GM19238 (cell line): ENCODE data around the gene HPCAL1.

ENCODE experiments used
- DNase-seq: peaks from one replicate; pipeline ENCODE4 v3.0.0; 2011; ENCODE audit warnings: low spot score; ENCODE audit not compliant: insufficient read length

HPCAL1 gene

DNA sequence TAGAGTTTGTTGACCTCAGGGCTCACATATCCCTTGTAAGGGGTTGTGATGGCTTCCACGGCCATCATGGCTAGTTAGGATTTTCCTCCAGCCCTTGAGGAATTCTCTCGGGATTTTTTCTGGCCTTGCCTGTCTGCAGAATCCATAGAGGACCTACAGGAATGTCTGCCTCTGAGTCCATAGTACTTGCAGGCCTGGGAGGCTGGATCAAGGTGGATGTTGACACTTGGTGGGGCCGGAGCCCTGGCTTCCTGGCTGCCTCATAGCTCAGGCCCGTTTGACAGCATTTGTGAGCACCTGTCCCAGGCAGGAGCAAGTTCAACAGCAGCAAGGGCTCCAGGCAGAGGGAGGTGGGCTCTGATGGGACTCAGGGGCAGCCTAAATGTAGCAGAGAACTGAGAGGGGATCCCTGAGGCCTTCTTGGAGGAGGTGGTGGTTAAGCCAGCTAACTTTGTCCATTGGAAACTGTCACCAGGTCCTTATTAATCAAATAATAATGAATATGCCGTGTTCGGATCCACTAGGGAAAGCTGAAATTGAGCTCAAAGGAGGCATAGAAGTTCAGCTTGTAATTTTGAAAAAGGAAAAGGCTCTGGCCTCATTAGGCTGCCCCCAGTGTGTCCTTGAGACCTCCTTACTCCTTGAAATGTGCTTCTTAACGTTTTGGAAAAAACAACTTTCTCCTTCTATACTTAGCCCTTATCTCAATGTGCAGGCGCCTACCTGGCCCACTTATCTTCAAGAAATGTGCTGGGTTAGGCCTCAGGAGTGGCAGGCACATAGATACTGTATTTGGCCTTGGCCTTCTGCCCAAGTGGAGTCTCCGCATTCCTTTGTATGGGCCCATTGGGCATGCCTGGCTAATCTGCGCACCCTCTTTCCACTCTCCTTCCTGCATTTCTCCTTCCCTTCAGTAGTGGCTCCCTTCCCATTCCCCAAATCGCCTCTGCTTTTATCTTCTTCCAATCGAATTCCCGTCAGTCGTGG, 66.9 kb downstream of the HPCAL1 start:
- DNase-seq = no peak

DNA sequence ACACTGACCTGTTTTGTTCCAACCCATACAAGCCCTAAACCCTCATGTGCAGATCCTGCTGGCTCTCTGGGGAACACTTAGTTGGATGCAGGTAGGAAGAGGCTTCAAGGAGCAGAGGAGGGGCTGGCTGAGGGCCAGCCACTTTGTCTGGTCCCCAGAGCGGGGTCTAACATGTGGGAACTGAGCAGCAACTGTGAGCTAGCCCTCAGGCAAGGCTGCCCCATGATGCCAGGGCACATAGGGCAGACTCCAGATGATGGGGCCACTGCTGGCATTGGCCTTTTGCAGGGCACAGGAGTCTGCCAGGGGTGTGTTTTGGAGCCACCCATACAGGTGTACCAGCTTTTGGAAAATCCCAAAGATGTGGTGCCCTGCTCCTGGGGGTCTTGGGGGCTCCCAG, 67.7 kb downstream of the HPCAL1 start:
- DNase-seq = no peak

DNA sequence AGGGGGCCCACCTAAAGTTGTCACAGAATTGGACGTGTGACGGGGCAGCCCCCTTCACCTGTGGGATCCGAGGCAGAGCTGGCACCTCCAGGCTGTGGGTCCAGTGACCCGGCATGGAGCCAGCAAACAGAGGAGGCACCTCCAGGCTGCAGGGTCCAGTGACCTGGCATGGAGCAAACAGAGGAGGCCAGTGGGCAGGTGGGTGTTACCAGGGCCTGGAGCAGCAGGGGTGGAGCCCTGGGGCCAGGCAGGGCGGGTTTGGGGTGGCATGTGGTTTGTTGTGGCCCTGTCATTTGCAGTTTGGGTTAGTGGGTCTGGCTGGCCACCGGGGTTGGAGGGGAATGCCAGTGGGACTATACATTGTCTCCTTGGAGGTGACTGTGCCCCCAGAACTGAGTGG, 68.2 kb downstream of the HPCAL1 start:
- no peak for DNase-seq

DNA sequence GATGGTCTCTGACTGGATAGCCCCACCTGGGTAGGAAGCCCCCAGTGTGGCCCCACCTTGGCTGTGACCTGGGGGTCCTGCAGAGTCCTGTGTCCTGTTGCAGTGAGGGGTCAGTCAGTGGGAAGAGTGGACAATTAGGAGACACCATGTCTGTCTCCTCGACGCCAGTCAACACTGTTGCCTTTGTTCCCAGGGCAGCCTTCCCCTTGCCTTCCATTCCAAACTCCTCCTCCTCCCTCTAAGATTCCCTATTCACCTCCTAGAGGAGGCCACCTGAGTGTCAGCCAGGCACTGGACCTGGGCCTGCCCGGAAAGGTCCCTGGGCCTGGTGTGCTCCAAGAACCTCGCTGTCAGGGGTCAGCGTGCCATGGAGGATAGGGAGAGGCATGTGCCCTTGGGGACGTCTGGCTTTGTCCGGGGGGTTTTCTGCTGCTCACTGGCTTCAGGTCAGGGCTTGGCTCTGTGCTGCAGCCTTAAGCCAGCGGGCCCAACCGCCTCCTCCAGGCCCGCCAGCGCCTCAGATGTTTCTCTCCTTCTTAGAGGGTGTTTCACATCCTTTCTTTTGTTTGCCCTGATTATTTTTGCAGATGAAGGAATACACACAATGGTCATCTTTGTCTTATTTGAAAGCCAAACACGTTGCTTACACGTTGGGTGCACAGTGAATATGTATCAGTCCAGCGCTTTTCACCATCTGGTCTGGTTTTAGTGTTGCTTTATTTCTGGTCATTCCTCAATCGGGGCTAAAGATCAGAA, 68.9 kb downstream of the HPCAL1 start:
- no peak for DNase-seq

DNA sequence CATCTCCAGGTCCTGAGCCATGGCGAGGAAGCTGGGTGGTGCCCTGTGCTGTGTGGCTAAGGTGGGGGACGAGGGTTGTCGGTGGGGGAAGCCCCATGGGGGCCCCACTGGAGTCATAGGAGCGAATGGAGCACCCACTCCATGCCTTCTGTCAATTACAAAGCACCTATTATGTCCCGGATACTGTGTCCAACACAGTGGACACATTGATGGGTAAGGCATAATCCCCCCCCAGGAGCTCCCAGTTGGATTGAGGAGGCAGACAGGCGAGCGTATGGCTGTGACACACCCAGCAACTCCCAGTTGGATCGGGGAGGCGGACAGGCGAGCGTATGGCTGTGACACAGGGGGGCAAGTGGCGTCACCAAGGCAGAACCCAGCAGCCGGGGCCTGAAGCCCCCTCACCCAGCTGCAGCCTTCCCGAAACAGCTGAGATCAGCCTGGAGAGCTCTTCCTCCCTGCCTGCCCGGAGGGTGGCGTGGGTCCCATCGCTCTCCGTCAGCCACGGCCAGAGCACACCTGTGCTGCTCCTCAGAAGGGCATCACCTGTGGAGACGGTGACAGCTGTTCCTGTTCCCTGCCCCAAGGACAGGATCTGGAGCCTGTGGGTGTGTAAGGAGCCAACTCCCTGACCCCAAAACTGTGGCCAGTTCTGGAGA, 69.6 kb downstream of the HPCAL1 start:
- no peak for DNase-seq

DNA sequence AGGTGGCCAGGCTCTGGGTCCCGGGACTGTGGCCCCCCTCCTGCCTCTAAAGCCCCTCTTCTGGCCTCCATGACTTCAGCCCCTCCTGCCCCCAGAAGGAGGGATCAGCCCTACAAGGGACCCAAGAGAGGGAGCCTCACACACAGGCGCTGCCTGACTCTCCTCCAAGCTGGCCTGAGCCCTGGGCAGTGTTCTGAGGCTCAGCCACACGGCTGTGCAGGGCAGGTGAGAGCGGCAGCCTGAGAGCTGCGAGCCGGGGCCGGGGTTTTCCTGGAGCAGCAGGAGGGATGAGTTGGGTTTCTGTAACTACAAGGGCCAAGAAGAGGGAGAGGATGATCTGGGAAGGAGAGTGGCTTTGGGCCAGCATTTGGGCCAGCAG, 70.1 kb downstream of the HPCAL1 start:
- no peak for DNase-seq

DNA sequence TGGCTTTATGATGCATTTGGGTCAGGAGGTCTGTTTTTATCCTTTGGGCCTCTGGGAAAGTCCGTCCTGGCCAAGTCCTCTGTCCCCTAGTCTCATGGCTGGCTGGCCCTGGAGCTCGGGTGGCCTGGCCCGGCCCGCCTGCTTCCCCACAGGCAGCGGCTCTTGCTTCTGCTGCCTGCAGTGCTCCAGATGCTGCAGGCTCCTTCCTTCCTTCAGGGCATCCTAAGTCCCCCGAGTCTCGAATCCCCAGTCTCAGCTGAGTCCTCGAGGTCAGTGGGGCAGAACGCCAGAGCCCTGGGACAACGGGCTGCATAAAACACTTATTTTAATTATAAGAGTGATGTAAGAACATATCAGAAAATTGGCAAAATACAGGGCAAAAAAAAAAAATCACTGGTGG, 71.2 kb downstream of the HPCAL1 start:
- DNase-seq = no peak

DNA sequence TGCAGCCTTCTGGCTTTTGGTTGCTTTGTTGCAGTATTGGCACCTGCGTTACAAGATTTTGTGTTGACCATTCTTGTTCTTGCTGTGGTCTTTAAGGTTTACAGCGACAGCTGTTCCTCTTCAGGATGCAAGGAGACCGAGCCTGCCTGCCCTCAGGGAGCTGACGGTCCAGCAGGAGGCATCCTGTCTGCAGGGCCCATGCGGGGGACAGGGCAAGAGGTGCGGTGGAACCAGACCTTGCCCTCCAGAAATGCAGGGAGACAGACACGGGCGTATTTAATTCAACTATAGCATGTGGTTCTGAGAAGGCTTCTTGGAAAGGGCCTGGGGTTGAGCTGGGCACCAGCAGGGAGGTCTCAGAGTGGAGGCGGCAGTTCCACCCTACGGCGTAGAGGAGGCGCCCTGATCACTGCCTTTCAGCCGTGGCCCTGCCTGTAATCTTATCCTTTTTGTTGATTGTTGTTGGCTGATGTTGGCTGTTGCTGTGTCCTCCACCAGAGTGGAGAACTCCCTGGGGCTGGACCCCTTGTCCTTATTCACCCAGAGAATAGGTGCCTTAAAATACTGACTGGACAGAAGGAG, 71.7 kb downstream of the HPCAL1 start:
- DNase-seq = no peak

DNA sequence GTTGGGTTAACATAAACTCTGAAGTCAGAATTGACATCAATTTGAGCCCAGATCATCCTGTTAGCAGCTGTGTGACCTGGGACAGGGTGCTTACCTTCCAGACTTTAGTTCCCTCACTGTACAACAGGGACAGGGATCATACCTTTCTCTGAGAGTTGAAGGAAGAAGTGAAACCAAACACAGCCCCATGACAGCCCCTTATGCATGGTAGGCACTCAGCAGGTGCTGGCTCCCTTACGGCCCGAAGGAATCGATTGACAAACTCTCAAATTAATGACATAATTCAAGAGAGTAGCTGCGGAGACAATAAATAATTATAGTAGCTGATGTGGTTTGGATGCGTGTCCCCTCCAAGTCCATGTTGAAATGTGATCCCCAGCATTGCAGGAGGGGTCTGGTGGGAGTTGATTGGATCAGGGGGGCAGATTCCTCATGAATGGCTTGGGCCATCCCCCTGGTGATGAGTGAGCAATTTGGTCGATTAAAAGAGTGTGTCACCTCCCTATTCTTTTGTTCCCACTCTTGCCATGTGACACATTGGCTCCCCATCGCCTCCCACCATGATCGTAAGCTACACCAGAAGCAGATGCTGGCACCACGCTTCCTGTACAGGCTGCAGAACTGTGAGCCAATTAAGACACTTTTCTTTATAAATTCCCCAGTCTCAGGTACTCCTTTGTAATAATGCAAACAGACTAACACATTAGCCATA, 73.0 kb downstream of the HPCAL1 start:
- DNase-seq = no peak

DNA sequence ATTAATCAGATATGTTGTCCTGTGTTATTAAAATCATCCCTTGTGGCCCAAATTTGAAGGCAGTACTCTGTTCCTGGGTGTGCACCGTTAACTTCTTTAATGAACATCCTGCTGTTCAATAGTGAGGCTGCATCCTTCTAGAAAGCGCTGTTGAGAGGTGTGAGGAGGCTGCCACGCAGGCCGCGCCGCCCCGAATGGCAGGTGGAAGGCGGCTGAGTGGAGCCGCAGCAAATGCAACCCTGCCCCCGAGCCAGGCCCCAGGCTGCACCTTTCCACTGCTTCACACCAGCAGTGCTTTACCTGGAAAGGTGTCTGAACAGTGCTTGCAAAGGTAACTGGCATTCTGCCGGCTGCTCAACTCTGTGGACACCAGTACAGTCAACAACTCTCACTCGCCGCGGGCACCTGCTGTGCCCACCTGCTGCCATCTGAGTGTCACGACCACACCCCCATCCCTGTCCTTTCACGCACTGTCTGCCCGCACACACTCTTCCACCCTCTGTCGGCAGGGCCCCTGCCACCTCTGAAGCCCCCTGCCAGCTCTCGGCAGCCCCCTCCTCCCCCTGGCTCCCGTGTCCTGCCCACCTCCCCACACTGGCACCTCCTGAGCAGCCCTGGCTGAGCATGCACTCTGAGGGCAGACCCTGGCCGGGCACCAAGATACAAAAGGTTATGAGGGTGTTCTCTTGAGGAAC, 74.5 kb downstream of the HPCAL1 start:
- DNase-seq = no peak

DNA sequence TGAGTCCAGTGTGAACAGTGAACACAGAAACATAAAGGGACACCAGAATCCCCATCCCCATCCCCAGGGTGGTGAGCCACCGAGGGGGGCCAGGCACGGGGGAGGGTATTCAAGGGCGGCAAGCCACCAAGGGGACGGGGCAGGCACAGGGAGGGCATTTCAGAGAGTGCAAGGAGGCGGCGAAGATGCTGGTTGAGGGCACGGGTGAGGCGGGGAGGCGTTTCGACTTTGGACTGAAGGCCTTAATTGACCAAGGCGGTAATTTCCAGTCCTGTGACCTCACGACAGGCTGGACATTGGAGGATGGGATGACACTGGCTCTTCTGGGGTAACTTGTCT, 75.0 kb downstream of the HPCAL1 start:
- DNase-seq = no peak

DNA sequence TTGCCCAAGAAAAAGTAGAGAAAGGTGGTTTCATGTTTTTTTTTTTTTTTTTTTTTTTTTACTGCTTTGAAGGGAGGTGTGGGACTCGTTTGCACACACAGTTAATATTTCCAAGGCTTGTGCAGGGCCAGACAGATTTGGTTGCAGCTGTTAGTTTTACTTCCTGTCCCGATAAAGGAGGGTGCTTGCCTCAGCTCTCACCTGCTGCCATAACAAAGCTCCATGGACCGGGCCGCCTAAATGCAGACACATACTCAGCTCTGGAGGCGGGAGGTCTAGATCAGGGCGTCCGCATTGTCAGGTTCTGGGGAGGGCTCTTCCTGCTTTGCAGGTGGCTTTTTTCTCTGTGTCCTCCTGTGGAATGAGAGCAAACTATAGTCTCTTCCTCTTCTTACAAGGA, 75.5 kb downstream of the HPCAL1 start:
- peak; percentile 66 for DNase-seq

DNA sequence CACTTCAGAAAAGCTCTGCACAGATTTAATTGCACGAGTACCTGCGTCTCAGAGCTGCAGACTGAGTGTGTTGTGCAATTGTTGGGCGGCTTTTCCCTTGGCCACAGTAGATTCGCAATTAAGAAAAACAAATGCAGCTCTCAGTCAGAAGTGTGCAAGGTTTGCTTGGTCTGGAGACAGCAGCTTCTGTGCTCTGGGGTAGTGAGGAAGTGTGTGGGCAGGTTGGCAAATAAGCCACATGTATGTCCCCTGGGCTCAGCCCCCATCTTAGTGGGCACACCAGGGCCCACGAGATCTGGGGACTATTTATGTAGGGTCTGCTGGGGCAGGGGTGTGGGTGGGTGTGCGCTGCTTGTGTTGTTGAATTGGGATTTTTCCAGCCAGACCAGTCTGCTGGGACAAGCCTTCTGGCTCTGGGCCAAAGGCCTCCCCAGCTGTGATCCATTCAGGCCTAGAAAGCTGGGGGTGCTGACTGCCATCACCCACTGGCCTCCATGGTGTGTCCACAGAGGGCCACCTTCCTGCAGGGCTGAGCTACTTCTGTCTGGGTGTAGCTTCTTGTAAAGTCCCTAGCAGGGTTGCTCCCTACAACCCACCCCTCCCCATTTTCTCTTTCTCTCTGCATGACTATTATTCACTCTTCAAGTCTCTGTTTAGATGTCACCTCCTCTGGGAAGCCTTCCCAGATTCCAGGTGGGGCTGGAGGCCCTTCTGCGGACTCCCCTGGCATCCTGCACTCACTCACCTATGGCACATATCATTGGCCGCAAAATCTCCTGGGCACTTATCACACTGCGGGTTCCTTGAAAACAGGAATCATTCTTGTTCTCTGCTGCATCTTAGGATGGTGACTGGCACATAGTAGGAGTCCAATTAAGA, 77.6 kb downstream of the HPCAL1 start:
- DNase-seq = no peak

DNA sequence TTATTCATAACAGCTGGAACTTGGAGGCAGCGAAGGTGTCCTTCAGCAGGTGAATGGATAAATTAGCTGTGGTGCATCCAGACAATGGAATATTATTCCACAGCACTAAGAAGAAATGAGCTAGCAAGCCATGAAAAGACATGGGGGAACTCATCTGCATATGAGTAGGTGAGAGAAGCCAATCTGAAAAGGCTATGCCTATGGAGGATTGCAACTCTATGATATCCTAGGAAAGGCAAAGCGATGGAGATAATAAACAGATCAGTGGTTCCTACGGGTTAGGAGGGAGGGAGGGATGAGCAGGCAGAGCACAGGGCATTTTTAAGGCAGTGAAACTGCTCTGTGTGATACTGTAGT, 79.3 kb downstream of the HPCAL1 start:
- no peak for DNase-seq

DNA sequence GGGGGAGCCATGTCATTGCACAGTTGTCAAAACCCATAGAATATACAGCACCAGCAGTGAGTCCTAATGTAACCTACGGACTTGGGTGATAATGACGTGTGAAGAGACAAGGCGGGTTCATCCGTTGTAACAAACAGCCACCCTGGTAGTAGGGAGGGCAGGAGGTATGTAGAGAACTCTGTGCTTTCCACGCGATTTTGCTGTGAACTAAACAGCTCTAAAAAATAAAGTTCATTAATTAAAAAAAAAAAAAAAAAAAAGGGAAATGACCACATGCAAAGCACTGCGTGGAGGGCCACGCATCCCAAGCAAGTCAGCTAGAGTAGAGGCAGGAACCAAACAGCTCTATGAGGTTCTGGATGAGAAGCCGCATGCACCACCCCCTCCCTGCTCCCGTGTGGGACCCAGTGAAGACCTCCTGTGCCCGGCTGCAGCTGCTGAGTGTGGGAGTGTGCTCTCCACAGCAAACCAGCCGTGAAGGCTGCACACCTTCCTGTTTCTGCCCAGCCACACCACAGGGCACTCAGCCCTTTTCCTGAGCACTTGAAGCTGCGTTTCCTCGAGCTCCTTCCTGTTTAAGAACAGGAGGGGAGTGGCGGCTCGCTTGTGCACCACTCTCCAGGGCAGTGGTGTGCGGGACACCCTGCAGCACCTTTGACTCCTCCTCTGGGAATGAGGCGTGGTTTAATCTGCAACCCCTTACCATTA, 79.8 kb downstream of the HPCAL1 start:
- peak; percentile 45 for DNase-seq

DNA sequence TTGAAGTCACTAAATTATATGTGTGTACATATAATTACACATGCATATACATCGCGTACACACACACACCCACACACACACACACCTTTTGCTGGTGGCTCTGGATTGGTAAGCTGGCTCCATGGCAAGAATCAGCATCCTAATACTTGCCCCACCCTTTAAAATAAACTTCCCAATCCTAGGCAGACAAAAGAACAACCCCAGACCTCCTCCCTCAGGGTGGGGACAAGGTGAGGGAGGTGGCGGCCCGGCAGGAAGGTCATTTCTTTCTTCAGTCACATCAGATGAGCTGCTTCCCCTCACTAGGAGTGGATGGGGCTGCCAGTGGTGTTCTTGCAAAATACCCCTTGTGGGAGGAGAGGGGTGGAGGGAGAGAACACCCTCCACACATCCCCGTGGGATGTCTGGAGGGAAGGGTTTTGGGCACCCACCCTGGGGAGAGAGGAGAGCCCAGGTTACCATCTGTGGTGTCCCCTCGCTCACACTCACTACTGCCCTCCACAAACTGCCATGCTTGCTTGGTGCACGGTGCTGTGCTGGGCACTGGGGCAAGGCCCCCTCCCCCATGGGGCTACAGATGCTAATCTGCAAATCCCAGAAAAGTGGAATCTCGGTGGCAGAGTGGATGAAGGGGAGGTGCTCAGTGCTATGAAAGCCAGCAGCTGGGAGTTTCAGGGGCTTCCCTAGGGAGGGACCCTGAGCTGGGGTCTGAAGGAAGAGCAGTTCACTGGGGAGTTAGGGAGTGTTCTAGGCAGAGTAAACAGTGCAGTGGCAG, 81.4 kb downstream of the HPCAL1 start:
- DNase-seq = no peak

DNA sequence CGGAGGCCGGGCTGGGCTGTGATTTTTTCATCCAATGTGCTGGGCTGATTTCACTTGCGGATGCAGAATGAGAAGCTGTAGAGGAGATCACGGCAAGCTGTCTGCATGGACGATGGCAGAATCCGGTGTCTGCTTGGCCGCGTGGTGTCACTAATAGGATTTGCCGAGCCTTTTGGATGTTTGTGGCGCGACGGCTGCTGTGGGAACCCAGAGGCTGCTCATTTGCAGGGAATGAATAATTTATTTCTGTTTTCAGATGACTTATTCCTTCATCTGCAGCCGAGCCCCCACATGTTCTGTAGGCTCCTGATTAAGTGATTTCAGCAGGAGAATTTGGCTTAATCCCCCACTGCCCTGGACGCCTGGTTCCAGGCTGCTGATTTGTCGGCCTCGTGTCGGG, 82.8 kb downstream of the HPCAL1 start:
- no peak for DNase-seq
